HEK293 (cell line): ENCODE data around the gene CTR9.

Experiments
- CTCF ChIP-seq: fragments of 450-650 bp; formaldehyde crosslinking; IDR thresholded peaks from 2 replicates; pipeline ENCODE4 v1.5.1; 2016; ENCODE audit warnings: missing biosample characterization, missing genetic modification characterization
- ZBTB49 ChIP-seq: fragments of 450-650 bp; formaldehyde crosslinking; IDR thresholded peaks from 2 replicates; pipeline ENCODE4 v1.5.1; 2016; ENCODE audit warnings: missing biosample characterization, missing genetic modification characterization, low read depth
- ZNF274 ChIP-seq, 2 experiments: fragments of 200-500 bp in 1 of 2; fragments of 450-650 bp in 1 of 2; sonication (Bioruptor generic) in 1 of 2; formaldehyde crosslinking in 1 of 2; IDR thresholded peaks; 2 replicates each; pipeline versions ENCODE4 v1.5.1 to v1.6.1; 2014 to 2016; ENCODE audit warnings: borderline replicate concordance in 1 of 2, inconsistent platforms in 1 of 2, low read length in 1 of 2, missing biosample characterization in 1 of 2, missing genetic modification characterization in 1 of 2
- ZNF311 ChIP-seq: fragments of 450-650 bp; formaldehyde crosslinking; IDR thresholded peaks from 2 replicates; pipeline ENCODE4 v1.5.1; 2017; ENCODE audit warnings: missing biosample characterization, missing genetic modification characterization, borderline replicate concordance
- ZNF610 ChIP-seq: fragments of 450-650 bp; formaldehyde crosslinking; IDR thresholded peaks from 2 replicates; pipeline ENCODE4 v1.5.1; 2016; ENCODE audit warnings: missing biosample characterization, missing genetic modification characterization, borderline replicate concordance

GRCh38 chr11:10750838-10751580 is at the start of gene CTR9:
- TF ChIP-seq ZNF274 (IDR thresholded peaks at IDR 0.05; ENCODE audit: low read length) (no peak), ZNF274 (tag by site-specific recombination; IDR thresholded peaks at IDR 0.05; ENCODE audit: borderline replicate concordance) (no peak), CTCF (tag by site-specific recombination) (peak; percentile 56), ZNF311 (tag by site-specific recombination) (no peak), ZNF610 (tag by site-specific recombination) (peak; percentile 74; the same call in 1 of the 2 replicates), ZBTB49 (tag by site-specific recombination) (no peak)
